HG03439 (cell line): ENCODE measurements around the gene IMMP2L.

Source experiments
- ATAC-seq: cut with Tn5 transposase; IDR thresholded peaks from one replicate; pipeline ENCODE4 v1.9.1; 2021; ENCODE audit warnings: mild to moderate bottlenecking, moderate library complexity; ENCODE audit not compliant: unreplicated experiment

IMMP2L gene

GRCh38 chr7:111129435-111129834 lies 432.9 kb downstream of the IMMP2L start:
- no peak for ATAC-seq

- ATAC-seq, result no peak
These were observed 435.3 kb downstream of the IMMP2L start for GRCh38 chr7:111126987-111127386.

- no peak for ATAC-seq
These were observed 446.3 kb downstream of the IMMP2L start for GRCh38 chr7:111115966-111116365.

- no peak for ATAC-seq
These were observed 448.9 kb downstream of the IMMP2L start for GRCh38 chr7:111113263-111114017.

GRCh38 chr7:111112439-111112838 lies 449.9 kb downstream of the IMMP2L start:
- ATAC-seq, result no peak

GRCh38 chr7:111108496-111108895 lies 453.8 kb downstream of the IMMP2L start:
- no peak for ATAC-seq

GRCh38 chr7:111108000-111108399 lies 454.3 kb downstream of the IMMP2L start:
- ATAC-seq, result no peak

- ATAC-seq, result no peak
These were observed 454.7 kb downstream of the IMMP2L start for GRCh38 chr7:111107579-111107978.

- ATAC-seq, result no peak
These were observed 457.0 kb downstream of the IMMP2L start for GRCh38 chr7:111105269-111105668.

GRCh38 chr7:111104710-111105109 lies 457.6 kb downstream of the IMMP2L start:
- no peak for ATAC-seq

- ATAC-seq, result peak; percentile 54
These were observed 458.5 kb downstream of the IMMP2L start for GRCh38 chr7:111103678-111104274.

GRCh38 chr7:111103136-111103535 lies 459.2 kb downstream of the IMMP2L start:
- no peak for ATAC-seq

- no peak for ATAC-seq
These were observed 460.2 kb downstream of the IMMP2L start for GRCh38 chr7:111101856-111102646.

- ATAC-seq, result no peak
These were observed 463.4 kb downstream of the IMMP2L start for GRCh38 chr7:111098926-111099250.

- ATAC-seq, result peak; percentile 83
These were observed 464.0 kb downstream of the IMMP2L start for GRCh38 chr7:111098011-111098925.

GRCh38 chr7:111096997-111097396 lies 465.3 kb downstream of the IMMP2L start:
- no peak for ATAC-seq

GRCh38 chr7:111094419-111094818 lies 467.9 kb downstream of the IMMP2L start:
- no peak for ATAC-seq

GRCh38 chr7:111093496-111093895 lies 468.8 kb downstream of the IMMP2L start:
- ATAC-seq, result no peak

GRCh38 chr7:111092406-111093236 lies 469.7 kb downstream of the IMMP2L start:
- ATAC-seq, result no peak
